SJCRH30 (cell line): Measurements from ENCODE around the gene PLEKHA8. TPM values are rescaled to one million over a fixed set of nuclear protein-coding genes. Genes with fewer than 3 reads are reported as not detected.
"Not testable (repeated sequence)": the region's sequence is repeated elsewhere in the genome, so short reads cannot be mapped to it uniquely, and the experiment has no call there.

Source experiments
- DNase-seq, 2 experiments: peaks; one replicate each; pipeline ENCODE4 v3.0.0-alpha.2; 2015 to 2020
- H3K27ac ChIP-seq: fragments of 250-450 bp; sonication (Bioruptor Pico); 2 replicates; pipeline ENCODE4 v1.5.1; 2020; ENCODE audit warnings: mild to moderate bottlenecking, moderate library complexity
- H3K27me3 ChIP-seq: fragments of 250-450 bp; sonication (Bioruptor Pico); 2 replicates; pipeline ENCODE4 v1.5.1; 2020; ENCODE audit warnings: mild to moderate bottlenecking, moderate library complexity
- H3K36me3 ChIP-seq: fragments of 250-450 bp; sonication (Bioruptor Pico); 2 replicates; pipeline ENCODE4 v1.5.1; 2020; ENCODE audit warnings: mild to moderate bottlenecking, moderate library complexity
- H3K4me1 ChIP-seq: fragments of 250-450 bp; sonication (Bioruptor Pico); 2 replicates; pipeline ENCODE4 v1.5.1; 2020; ENCODE audit warnings: mild to moderate bottlenecking, moderate library complexity
- H3K4me3 ChIP-seq: fragments of 250-450 bp; sonication (Bioruptor Pico); 2 replicates; pipeline ENCODE4 v1.5.1; 2020; ENCODE audit warnings: mild to moderate bottlenecking, moderate library complexity
- H3K9me3 ChIP-seq: fragments of 250-450 bp; sonication (Bioruptor Pico); replicated peaks from 2 replicates; pipeline ENCODE4 v1.5.1; 2020; ENCODE audit warnings: mild to moderate bottlenecking, moderate library complexity
- total RNA-seq: library from RNA; depleted of rRNA; stranded (reverse); fragments of >200 nt; shearing (Covaris generic); gene quantifications from 2 replicates; pipeline ENCODE4 v1.2.3, GENCODE V29; 2014

Gene PLEKHA8
- total RNA-seq, 1 experiment from 2014 or later = 26.2 TPM

DNA sequence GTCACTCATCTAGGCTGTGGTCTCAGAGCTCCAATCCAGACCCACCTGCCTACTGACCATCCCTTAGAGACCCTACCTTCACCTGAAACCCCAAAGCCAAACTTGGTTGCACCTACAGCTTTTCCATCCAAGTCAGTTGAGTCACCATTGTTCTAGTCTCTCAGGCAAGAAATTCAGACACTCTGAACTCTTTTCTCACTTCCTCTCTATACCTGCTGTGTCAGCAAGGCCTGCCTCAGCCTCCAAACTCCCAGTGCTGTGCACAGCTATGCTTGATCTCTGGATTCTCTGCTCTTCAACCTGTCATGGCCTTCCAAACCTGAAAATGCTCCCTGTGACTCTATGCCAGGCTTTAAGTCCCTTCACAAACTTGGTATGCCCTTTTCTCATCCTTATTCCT lies 59.2 kb downstream of the PLEKHA8 start:
- no peak overlapping the region for H3K27ac ChIP-seq
- H3K36me3 ChIP-seq = no peaks in the 10 kb centered on the region
- H3K9me3 ChIP-seq = no peaks in the 10 kb centered on the region
- no peak overlapping the region for H3K4me3 ChIP-seq
- no peak for DNase-seq
- H3K27me3 ChIP-seq = no peaks in the 10 kb centered on the region
- no peaks in the 10 kb centered on the region for H3K4me1 ChIP-seq

DNA sequence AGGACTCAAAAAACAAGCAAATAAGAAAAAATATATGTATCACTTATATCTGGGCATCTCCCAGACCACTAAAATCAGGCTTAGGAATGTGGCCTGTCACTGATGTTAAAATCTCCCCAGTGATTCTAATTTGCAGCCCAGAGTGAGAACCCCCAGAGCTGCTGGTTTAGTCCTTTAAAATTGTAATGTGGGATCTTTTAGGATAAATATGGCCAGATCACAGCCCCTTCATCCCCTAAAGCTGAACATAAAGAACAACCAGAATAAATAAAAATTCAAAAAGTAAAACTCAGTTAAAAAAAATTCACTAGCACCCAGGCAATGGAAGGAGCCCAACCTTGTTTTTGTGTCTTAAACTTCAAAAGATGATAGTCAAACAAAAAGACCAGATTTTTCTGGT lies 60.1 kb downstream of the PLEKHA8 start:
- Histone ChIP-seq H3K9me3 (no peaks in the 10 kb centered on the region), H3K4me3 (no peak overlapping the region), H3K27me3 (no peaks in the 10 kb centered on the region), H3K36me3 (0 out of 2 replicates have a peak, but pooled peaks cover 2% of the 10 kb centered on the region), H3K27ac (no peak overlapping the region), H3K4me1 (no peaks in the 10 kb centered on the region)
- DNase-seq = no peak

DNA sequence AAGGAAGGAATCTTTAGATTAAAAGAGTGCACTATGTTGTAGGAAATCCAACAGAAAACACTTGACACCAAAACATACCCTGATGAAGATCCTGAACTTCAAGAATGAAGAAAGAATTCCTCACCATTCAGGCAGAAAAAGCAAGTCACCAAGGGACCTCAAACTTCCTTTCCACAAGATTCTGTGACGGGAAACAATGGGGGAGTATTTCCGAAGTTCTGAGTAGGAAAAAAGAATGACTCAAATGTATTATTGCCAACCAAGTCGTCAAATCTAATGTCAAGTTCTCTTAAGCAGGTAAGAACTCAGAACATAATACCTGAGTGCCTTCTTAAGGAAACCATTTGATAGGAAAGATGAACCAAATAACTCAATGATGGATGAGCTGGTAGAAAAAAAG lies 61.9 kb downstream of the PLEKHA8 start:
- no peak for DNase-seq
- H3K27ac ChIP-seq = no peak overlapping the region
- H3K36me3 ChIP-seq = 0 out of 2 replicates have a peak, but pooled peaks cover 2% of the 10 kb centered on the region

DNA sequence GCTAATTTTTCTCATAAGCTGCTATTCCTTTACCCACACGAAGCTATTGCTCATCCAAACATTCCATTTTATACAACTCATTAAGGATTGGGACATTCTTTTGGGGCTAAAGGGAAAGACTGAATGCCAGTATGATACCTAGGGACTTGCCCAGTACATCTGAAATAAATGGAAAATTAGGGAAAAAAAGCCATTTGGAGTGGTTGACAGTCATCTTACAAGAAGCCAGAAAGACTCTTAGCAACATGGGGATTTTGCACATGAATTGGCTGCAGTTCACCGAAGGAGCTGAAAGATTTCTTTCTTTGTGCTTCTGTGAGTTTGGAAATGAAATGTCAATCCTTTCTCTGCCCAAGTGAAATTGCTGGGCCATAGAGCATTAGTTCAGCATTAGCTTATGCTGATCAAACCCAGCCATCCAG lies 63.3 kb downstream of the PLEKHA8 start:
- H3K36me3 ChIP-seq = 0 out of 2 replicates have a peak, but pooled peaks cover 2% of the 10 kb centered on the region
- H3K27ac ChIP-seq = no peak overlapping the region
- H3K9me3 ChIP-seq = peaks cover 16% of the 10 kb centered on the region
- DNase-seq = no peak
- H3K4me3 ChIP-seq = no peak overlapping the region
- no peaks in the 10 kb centered on the region for H3K27me3 ChIP-seq
- no peaks in the 10 kb centered on the region for H3K4me1 ChIP-seq

More for the DNA sequence above, 61.9 kb downstream of the PLEKHA8 start:
- Histone ChIP-seq H3K27me3 (no peaks in the 10 kb centered on the region), H3K9me3 (peaks cover 4% of the 10 kb centered on the region), H3K4me3 (no peak overlapping the region), H3K4me1 (no peaks in the 10 kb centered on the region)

DNA sequence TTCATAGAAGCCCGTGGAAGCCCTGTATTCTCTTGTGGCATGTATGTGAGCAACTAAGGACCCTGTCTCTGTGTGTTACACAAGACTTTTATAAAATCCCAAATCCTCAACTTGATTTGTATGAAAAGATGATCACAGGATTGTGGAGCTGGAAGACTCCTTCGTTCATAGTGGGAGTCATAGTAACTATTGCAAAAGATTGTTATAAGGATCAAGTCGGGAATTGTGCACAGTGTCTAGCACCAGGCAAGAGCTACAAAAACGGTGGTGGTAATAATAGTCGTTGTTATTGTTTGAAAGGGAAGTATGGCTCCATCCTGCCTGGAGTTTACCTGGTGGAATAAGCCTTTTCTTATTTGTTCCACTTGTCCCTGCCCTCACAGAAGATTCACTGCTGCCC lies 63.8 kb downstream of the PLEKHA8 start:
- no peaks in the 10 kb centered on the region for H3K27me3 ChIP-seq
- H3K27ac ChIP-seq = no peak overlapping the region
- no peak for DNase-seq
- H3K4me1 ChIP-seq = no peaks in the 10 kb centered on the region
- peaks cover 16% of the 10 kb centered on the region for H3K9me3 ChIP-seq
- H3K36me3 ChIP-seq = 0 out of 2 replicates have a peak, but pooled peaks cover 2% of the 10 kb centered on the region
- H3K4me3 ChIP-seq = no peak overlapping the region

DNA sequence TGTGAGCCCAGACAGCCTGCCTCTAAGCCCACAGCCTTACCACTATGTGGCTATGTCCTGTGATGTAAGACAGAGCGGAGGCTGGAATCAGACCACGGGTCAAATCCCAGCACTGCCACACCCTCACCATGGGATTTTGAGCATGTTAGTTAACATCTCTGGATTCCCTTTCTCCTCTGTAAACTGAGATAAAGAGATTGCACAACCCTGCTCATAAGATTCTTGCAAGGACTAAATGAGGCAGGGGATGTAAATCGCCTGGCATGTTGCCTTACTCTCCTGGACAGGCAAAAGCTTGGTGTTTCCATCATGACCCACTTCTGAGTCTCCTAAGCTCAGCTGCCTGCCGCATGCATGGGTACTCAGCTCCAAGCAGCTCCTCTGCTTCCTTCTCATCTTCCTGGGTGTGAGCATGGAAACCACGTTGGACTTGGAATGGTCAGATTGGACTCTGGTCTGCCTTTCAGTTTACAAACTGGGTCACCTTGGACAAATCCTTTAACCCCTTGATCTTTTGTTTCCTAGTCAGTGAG lies 65.3 kb downstream of the PLEKHA8 start:
- H3K4me1 ChIP-seq = no peaks in the 10 kb centered on the region
- no peak overlapping the region for H3K27ac ChIP-seq
- H3K27me3 ChIP-seq = no peaks in the 10 kb centered on the region
- H3K9me3 ChIP-seq = peaks cover 20% of the 10 kb centered on the region
- H3K36me3 ChIP-seq = 0 out of 2 replicates have a peak, but pooled peaks cover 2% of the 10 kb centered on the region
- H3K4me3 ChIP-seq = no peak overlapping the region
- DNase-seq = no peak

DNA sequence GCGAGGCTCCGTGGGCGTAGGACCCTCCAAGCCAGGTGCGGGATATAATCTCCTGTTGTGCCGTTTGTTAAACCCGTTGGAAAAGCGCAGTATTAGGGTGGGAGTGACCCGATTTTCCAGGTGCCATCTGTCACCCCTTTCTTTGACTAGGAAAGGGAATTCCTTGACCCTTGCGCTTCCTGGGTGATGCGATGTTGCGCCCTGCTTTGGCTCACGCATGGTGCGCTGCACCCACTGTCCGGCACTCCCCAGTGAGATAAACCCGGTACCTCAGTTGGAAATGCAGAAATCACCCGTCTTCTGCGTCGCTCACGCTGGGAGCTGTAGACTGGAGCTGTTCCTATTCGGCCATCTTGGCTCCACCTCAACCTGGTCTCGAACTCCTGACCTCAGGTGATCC lies 70.4 kb downstream of the PLEKHA8 start:
- not testable (repeated sequence) for DNase-seq, H3K36me3 ChIP-seq, H3K4me1 ChIP-seq, H3K27ac ChIP-seq, H3K27me3 ChIP-seq, H3K4me3 ChIP-seq
- peaks cover 20% of the 10 kb centered on the region for H3K9me3 ChIP-seq

DNA sequence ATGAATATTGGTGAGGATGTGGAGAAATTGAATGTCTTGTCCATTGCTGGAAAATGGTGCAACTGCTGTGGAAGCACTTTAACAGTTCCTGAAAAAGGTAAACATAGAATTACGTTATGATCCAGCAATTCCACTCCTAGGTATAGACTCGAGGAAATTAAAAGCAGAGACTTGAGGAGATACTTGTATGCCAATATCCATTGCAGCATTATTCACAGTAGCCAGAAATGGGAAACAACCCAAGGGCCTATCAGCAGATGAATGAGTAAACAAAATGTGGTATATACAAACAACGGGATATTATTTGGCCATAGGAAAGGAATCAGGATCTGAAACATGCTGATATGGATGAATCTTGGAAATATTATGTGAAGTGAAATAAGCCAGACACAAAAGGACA lies 74.1 kb downstream of the PLEKHA8 start:
- H3K9me3 ChIP-seq = peaks cover 1% of the 10 kb centered on the region; the same call in 1 of the 2 replicates
- no peaks in the 10 kb centered on the region for H3K27me3 ChIP-seq
- no peaks in the 10 kb centered on the region for H3K36me3 ChIP-seq
- H3K4me1 ChIP-seq = no peaks in the 10 kb centered on the region
- DNase-seq = no peak
- no peak overlapping the region for H3K4me3 ChIP-seq
- no peak overlapping the region for H3K27ac ChIP-seq

DNA sequence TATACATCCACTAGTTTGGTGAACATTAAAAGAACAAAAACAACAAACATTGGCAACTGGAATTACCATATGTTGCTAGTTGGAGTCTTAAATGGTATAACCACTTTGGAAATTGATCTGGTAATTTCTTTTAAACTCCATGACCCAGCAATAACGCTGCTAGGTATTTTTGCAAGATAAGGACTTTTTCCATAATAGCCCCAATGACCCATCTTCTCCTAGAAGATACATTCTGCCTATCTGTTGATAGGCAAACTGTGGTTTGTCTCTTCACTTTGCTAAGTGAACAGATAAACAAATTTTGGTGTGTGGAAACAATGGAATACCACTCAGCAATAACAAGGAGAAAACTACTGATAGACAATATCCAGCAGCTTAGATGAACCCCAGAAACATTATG lies 75.9 kb downstream of the PLEKHA8 start:
- Histone ChIP-seq H3K4me3 (no peak overlapping the region), H3K27me3 (no peaks in the 10 kb centered on the region), H3K27ac (no peak overlapping the region), H3K9me3 (peaks cover 2% of the 10 kb centered on the region; the same call in 1 of the 2 replicates), H3K36me3 (no peaks in the 10 kb centered on the region), H3K4me1 (no peaks in the 10 kb centered on the region)
- no peak for DNase-seq

DNA sequence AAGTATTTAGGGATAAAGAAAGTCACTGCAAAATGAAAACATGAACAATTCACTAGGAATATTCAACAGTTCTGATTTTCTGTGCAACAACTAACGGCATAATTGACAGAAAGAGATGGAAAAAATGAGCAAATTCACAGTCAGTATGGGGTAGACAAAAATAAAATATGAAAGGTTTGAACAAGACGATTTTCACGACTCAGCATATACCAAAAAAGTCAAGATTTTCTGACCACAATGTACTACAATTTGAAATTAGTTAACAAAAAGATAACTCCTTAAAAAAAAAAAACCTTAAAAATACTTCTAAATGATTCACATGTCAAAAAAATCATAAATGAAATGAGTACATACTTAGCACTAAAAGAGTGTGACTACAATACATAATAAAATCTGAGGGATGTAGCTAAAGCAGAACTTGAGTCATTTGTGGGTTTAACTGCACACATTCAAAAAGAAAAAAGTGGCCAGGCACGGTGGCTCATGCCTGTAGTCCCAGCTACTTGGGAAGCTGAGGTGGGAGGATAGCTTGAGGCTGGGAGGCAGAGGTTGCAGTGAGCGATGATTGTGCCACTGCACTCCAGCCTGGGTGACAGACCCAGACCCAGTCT lies 84.0 kb downstream of the PLEKHA8 start:
- no peak for DNase-seq
- H3K36me3 ChIP-seq = no peaks in the 10 kb centered on the region

DNA sequence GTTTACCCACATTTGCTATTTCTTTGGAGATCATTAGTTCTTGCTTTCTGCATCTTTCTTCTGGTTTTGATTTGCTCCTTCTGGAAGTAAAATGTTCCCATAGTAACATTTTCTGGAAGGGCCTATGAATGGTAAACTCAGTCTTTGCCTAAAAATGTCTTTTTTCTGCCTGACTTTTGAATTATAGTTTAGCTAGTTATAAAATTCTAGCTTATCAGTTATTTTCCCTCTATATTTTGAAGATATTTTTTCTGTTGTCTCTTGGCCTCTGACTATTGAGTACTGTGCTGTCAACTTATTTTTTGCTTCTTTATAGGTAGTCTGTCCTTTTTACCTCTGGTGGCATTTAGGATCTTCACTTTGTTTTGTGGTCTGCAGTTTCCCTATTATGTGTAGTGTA lies 84.9 kb downstream of the PLEKHA8 start:
- no peak overlapping the region for H3K27ac ChIP-seq
- no peak overlapping the region for H3K4me3 ChIP-seq
- DNase-seq = no peak
- peaks cover 7% of the 10 kb centered on the region; the same call in 1 of the 2 replicates for H3K9me3 ChIP-seq
- no peaks in the 10 kb centered on the region for H3K4me1 ChIP-seq
- no peaks in the 10 kb centered on the region for H3K27me3 ChIP-seq
- no peaks in the 10 kb centered on the region for H3K36me3 ChIP-seq

More for the DNA sequence above, 84.0 kb downstream of the PLEKHA8 start:
- Histone ChIP-seq H3K4me1 (no peaks in the 10 kb centered on the region), H3K27me3 (no peaks in the 10 kb centered on the region), H3K9me3 (peaks cover 7% of the 10 kb centered on the region; the same call in 1 of the 2 replicates), H3K4me3 (no peak overlapping the region), H3K27ac (no peak overlapping the region)

DNA sequence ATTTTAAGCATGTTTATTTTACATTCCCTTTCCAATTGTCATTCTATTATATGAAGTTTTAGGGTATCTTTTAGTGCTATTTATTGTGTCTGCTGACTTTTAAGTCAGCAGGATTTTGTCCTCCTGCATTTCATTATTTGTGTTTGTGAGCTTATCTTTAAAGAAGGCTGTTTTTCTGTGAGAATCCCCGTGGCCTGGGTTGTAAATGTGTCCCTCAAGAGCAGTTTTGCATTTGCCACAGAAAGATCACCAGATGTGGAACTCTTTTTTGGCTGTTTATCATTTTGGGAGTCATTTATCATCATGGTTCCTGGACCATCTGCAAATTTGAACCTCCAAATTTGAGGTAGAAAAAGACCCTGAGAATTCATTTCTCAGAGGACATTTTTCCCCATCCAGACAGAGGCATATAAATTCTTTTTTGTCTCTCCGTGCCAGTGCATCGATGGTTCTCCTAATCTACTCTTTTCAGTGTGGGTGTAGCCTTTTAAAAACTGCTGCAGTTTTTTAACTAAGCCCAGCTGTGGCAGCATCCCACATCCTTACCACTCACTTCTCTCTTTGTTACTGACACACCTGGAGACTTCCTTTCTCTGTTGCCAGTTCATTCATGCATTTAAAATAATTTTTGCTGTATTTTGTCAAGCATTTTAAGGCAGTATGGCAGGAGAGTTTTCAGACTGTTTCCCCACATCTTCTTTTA lies 86.5 kb downstream of the PLEKHA8 start:
- DNase-seq = no peak
- H3K4me3 ChIP-seq = no peak overlapping the region
- H3K4me1 ChIP-seq = no peaks in the 10 kb centered on the region
- H3K9me3 ChIP-seq = peaks cover 5% of the 10 kb centered on the region; the same call in 1 of the 2 replicates
- H3K36me3 ChIP-seq = no peaks in the 10 kb centered on the region
- no peak overlapping the region for H3K27ac ChIP-seq
- no peaks in the 10 kb centered on the region for H3K27me3 ChIP-seq

DNA sequence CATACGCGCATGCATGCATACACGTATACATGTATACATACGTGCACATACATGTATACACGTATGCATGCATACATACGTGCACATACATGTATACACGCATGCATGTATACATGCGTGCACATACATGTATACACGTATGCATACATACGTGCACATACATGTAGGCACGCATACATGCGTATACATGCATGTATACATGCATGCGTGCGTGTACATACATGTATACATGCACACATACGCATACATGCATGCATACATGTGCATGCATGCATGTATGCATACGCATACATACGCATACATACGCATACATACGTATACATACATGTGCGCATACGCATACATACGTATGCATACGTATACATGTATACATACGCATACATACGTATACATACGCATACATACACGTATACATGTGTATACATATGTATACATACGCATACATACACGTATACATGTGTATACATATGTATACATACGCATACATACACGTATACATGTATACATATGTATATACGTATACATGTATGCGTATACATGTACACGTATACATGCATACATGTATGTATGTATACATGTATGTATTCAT lies 87.6 kb downstream of the PLEKHA8 start:
- Histone ChIP-seq H3K9me3 (peaks cover 5% of the 10 kb centered on the region; the same call in 1 of the 2 replicates), H3K36me3 (no peaks in the 10 kb centered on the region), H3K27me3 (no peaks in the 10 kb centered on the region), H3K4me1 (no peaks in the 10 kb centered on the region), H3K4me3 (no peak overlapping the region), H3K27ac (no peak overlapping the region)
- no peak for DNase-seq

DNA sequence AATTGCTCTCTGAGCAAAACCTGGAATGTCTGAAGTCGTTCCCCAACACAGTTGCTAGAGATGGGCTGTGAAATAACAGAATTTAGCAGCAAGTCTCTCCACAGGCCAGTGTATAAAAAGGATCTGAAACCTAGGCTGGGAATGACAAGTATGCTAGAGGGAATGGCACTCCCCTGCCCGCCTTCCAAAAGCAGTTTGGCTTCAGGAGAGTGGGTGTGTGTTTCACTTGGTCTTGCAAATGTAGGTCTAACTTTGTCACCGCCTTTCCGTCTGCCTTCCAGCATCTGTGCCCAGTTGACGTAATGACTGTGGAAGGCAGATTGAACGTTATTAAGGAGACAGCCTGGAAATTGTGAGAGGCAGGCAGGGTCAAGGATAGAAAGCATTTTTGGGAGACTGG lies 88.6 kb downstream of the PLEKHA8 start:
- no peak for DNase-seq
- Histone ChIP-seq H3K9me3 (peaks cover 5% of the 10 kb centered on the region; the same call in 1 of the 2 replicates), H3K27me3 (no peaks in the 10 kb centered on the region), H3K4me3 (no peak overlapping the region), H3K36me3 (no peaks in the 10 kb centered on the region), H3K27ac (no peak overlapping the region), H3K4me1 (no peaks in the 10 kb centered on the region)

DNA sequence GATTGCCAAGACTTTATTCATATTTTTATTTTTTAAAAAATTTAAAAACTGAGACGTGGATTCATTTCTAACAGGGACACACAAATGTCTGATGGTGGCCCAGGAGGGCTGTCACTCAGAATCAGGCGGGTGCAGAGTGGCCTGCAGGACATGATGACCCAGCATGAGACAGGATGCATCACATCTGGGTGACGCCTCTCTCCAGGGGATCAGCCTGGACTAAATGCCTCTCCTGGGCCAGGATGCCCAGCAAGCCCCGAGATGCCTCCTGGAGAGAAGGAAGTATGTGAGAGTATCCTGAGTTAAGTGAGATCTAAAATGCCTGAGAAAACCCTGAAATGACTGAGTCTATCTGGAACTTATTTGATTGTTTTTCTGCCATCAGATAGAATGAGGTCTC lies 89.7 kb downstream of the PLEKHA8 start:
- no peak overlapping the region for H3K4me3 ChIP-seq
- H3K36me3 ChIP-seq = no peaks in the 10 kb centered on the region
- no peaks in the 10 kb centered on the region for H3K27me3 ChIP-seq
- H3K9me3 ChIP-seq = peaks cover 5% of the 10 kb centered on the region; the same call in 1 of the 2 replicates
- no peak for DNase-seq
- no peak overlapping the region for H3K27ac ChIP-seq
- no peaks in the 10 kb centered on the region for H3K4me1 ChIP-seq
